Natural killer cell treated with Interleukin-12 subunit alpha and Interleukin-12 subunit beta and Interleukin-15 and Interleukin-18, amount 100 ng/mL, for 72 hours (primary cell): Measurements from ENCODE around the gene PSMD1. TPM values are rescaled to one million over a fixed set of nuclear protein-coding genes. Genes with fewer than 3 reads are reported as not detected.

ENCODE experiments used
- ATAC-seq, 2 donors: fragments of 150-1000 bp; cut with Tn5 transposase in 1 of 2; sonication (Bioruptor Pico), chemical (Tn5 transposase) in 1 of 2; 2 replicates each; pipeline ENCODE4 v1.10.0; 2021
- DNase-seq: peaks from one replicate; pipeline ENCODE4 v3.0.0; 2022; ENCODE audit warnings: low spot score
- H3K27ac Mint-ChIP-seq, 2 donors: 1 replicate in 1 of 2; 2 replicates in 1 of 2; pipeline ENCODE4 v1.8.0; 2022; ENCODE audit warnings: mixed read lengths in 2 of 2, mild to moderate bottlenecking in 1 of 2, moderate library complexity in 1 of 2
- H3K27me3 Mint-ChIP-seq, 2 donors: 1 replicate in 1 of 2; 2 replicates in 1 of 2; pipeline ENCODE4 v1.8.0; 2022; ENCODE audit warnings: mixed read lengths in 2 of 2
- H3K36me3 Mint-ChIP-seq: one replicate; pipeline ENCODE4 v1.8.0; 2022; ENCODE audit warnings: mixed read lengths
- H3K4me1 Mint-ChIP-seq, 2 donors: 1 replicate in 1 of 2; 2 replicates in 1 of 2; pipeline ENCODE4 v1.8.0; 2022; ENCODE audit warnings: low read depth in 2 of 2, mixed read lengths in 2 of 2, mild to moderate bottlenecking in 1 of 2
- H3K4me3 Mint-ChIP-seq: one replicate; pipeline ENCODE4 v1.8.0; 2022; ENCODE audit warnings: mixed read lengths
- H3K9me3 Mint-ChIP-seq: 2 replicates; pipeline ENCODE4 v1.8.0; 2022; ENCODE audit warnings: mixed read lengths
- total RNA-seq, 2 donors: library from RNA; stranded (reverse); gene quantifications; one replicate each; pipeline ENCODE4 v1.2.3, GENCODE V29; 2022

PSMD1 gene
- total RNA-seq, 2 donors from 2014 or later: 151 to 153 TPM

GRCh38 chr2:231200805-231201474, 144.3 kb downstream of the PSMD1 start:
- ATAC-seq: no peak

GRCh38 chr2:231201475-231201814, 144.8 kb downstream of the PSMD1 start:
- Mint-ChIP-seq H3K4me3 (no peak overlapping the region), H3K27me3 (peaks cover 0 to 3% of the 10 kb centered on the region in 2 donors), H3K4me1 (peaks cover 5 to 8% of the 10 kb centered on the region in 2 donors), H3K36me3 (no peaks in the 10 kb centered on the region), H3K9me3 (no peaks in the 10 kb centered on the region), H3K27ac (no peak overlapping the region)
- no peak for DNase-seq
- ATAC-seq: no peak

More at GRCh38 chr2:231200805-231201474, 144.3 kb downstream of the PSMD1 start:
- H3K9me3 Mint-ChIP-seq: no peaks in the 10 kb centered on the region
- H3K36me3 Mint-ChIP-seq: no peaks in the 10 kb centered on the region
- no peak for DNase-seq
- H3K4me1 Mint-ChIP-seq: peaks cover 5 to 8% of the 10 kb centered on the region in 2 donors
- H3K27ac Mint-ChIP-seq: no peak overlapping the region
- H3K27me3 Mint-ChIP-seq: peaks cover 0 to 6% of the 10 kb centered on the region in 2 donors
- H3K4me3 Mint-ChIP-seq: no peak overlapping the region

GRCh38 chr2:231203087-231203486, 146.4 kb downstream of the PSMD1 start:
- Mint-ChIP-seq H3K27me3 (no peaks in the 10 kb centered on the region), H3K9me3 (no peaks in the 10 kb centered on the region), H3K4me3 (no peak overlapping the region), H3K4me1 (peaks cover 5% of the 10 kb centered on the region in 2 donors), H3K27ac (no peak overlapping the region), H3K36me3 (no peaks in the 10 kb centered on the region)
- ATAC-seq: no peak
- DNase-seq: no peak

GRCh38 chr2:231204146-231204545, 147.5 kb downstream of the PSMD1 start:
- no peak for ATAC-seq
- Mint-ChIP-seq H3K27me3 (no peaks in the 10 kb centered on the region), H3K27ac (no peak overlapping the region), H3K9me3 (no peaks in the 10 kb centered on the region), H3K4me3 (no peak overlapping the region), H3K4me1 (peaks cover 2 to 4% of the 10 kb centered on the region in 2 donors), H3K36me3 (no peaks in the 10 kb centered on the region)
- no peak for DNase-seq

- Mint-ChIP-seq H3K4me3 (no peak overlapping the region), H3K9me3 (no peaks in the 10 kb centered on the region), H3K27me3 (no peaks in the 10 kb centered on the region), H3K36me3 (no peaks in the 10 kb centered on the region), H3K4me1 (peaks cover 0 to 4% of the 10 kb centered on the region in 2 donors), H3K27ac (no peak overlapping the region)
- DNase-seq: no peak
- ATAC-seq: no peak
These were observed 147.9 kb downstream of the PSMD1 start for GRCh38 chr2:231204581-231204980.

- H3K4me3 Mint-ChIP-seq: no peak overlapping the region
- no peak overlapping the region for H3K27ac Mint-ChIP-seq
- no peak for DNase-seq
- H3K27me3 Mint-ChIP-seq: no peaks in the 10 kb centered on the region
- no peaks in the 10 kb centered on the region for H3K9me3 Mint-ChIP-seq
- no peak for ATAC-seq
- no peaks in the 10 kb centered on the region for H3K4me1 Mint-ChIP-seq
- H3K36me3 Mint-ChIP-seq: no peaks in the 10 kb centered on the region
These were observed 151.1 kb downstream of the PSMD1 start for GRCh38 chr2:231207734-231208133.

GRCh38 chr2:231210782-231211181, 154.1 kb downstream of the PSMD1 start:
- H3K4me1 Mint-ChIP-seq: no peaks in the 10 kb centered on the region
- H3K36me3 Mint-ChIP-seq: no peaks in the 10 kb centered on the region
- H3K4me3 Mint-ChIP-seq: no peak overlapping the region
- no peaks in the 10 kb centered on the region for H3K9me3 Mint-ChIP-seq
- DNase-seq (no peak), ATAC-seq (no peak)
- no peak overlapping the region for H3K27ac Mint-ChIP-seq
- no peaks in the 10 kb centered on the region for H3K27me3 Mint-ChIP-seq

GRCh38 chr2:231211486-231211885, 154.8 kb downstream of the PSMD1 start:
- Mint-ChIP-seq H3K4me3 (no peak overlapping the region), H3K27ac (no peak overlapping the region), H3K36me3 (no peaks in the 10 kb centered on the region), H3K9me3 (no peaks in the 10 kb centered on the region), H3K27me3 (no peaks in the 10 kb centered on the region), H3K4me1 (no peaks in the 10 kb centered on the region)
- no peak for DNase-seq
- ATAC-seq: no peak

- DNase-seq: no peak
- no peaks in the 10 kb centered on the region for H3K27me3 Mint-ChIP-seq
These were observed 155.7 kb downstream of the PSMD1 start for GRCh38 chr2:231212329-231212845.

GRCh38 chr2:231213931-231214642, 157.4 kb downstream of the PSMD1 start:
- no peaks in the 10 kb centered on the region for H3K27me3 Mint-ChIP-seq
- ATAC-seq (no peak), DNase-seq (no peak)
- H3K4me1 Mint-ChIP-seq: no peaks in the 10 kb centered on the region
- no peaks in the 10 kb centered on the region for H3K9me3 Mint-ChIP-seq
- no peak overlapping the region for H3K4me3 Mint-ChIP-seq
- no peak overlapping the region for H3K27ac Mint-ChIP-seq
- H3K36me3 Mint-ChIP-seq: no peaks in the 10 kb centered on the region

More at GRCh38 chr2:231212329-231212845, 155.7 kb downstream of the PSMD1 start:
- no peaks in the 10 kb centered on the region for H3K4me1 Mint-ChIP-seq
- no peak overlapping the region for H3K27ac Mint-ChIP-seq
- H3K4me3 Mint-ChIP-seq: no peak overlapping the region
- no peak for ATAC-seq
- no peaks in the 10 kb centered on the region for H3K9me3 Mint-ChIP-seq
- no peaks in the 10 kb centered on the region for H3K36me3 Mint-ChIP-seq

GRCh38 chr2:231218366-231218765, 161.7 kb downstream of the PSMD1 start:
- H3K4me1 Mint-ChIP-seq: peaks cover 4 to 5% of the 10 kb centered on the region in 2 donors
- H3K36me3 Mint-ChIP-seq: no peaks in the 10 kb centered on the region
- H3K4me3 Mint-ChIP-seq: no peak overlapping the region
- no peaks in the 10 kb centered on the region for H3K27me3 Mint-ChIP-seq
- ATAC-seq (no peak), DNase-seq (no peak)
- H3K9me3 Mint-ChIP-seq: no peaks in the 10 kb centered on the region
- H3K27ac Mint-ChIP-seq: no peak overlapping the region

- no peak overlapping the region for H3K4me3 Mint-ChIP-seq
- H3K36me3 Mint-ChIP-seq: no peaks in the 10 kb centered on the region
- ATAC-seq (no peak), DNase-seq (no peak)
- no peak overlapping the region for H3K27ac Mint-ChIP-seq
- peaks cover 4 to 5% of the 10 kb centered on the region in 2 donors for H3K4me1 Mint-ChIP-seq
- no peaks in the 10 kb centered on the region for H3K9me3 Mint-ChIP-seq
- no peaks in the 10 kb centered on the region for H3K27me3 Mint-ChIP-seq
These were observed 162.6 kb downstream of the PSMD1 start for GRCh38 chr2:231219289-231219688.

- Mint-ChIP-seq H3K36me3 (no peaks in the 10 kb centered on the region), H3K4me3 (no peak overlapping the region), H3K9me3 (no peaks in the 10 kb centered on the region), H3K27me3 (no peaks in the 10 kb centered on the region), H3K4me1 (peaks cover 4 to 5% of the 10 kb centered on the region in 2 donors), H3K27ac (no peak overlapping the region)
- DNase-seq (no peak), ATAC-seq (no peak)
These were observed 165.1 kb downstream of the PSMD1 start for GRCh38 chr2:231221761-231222160.
